Stimulated activated effector memory CD8-positive, alpha-beta T cell treated with anti-CD3 and anti-CD28 coated beads, Interleukin-12 subunit alpha, Interleukin-12 subunit beta, amount 100 ng/mL, for 72 hours (primary cell): ENCODE data around the gene IFI27L1.
"Not testable (repeated sequence)": the region's sequence is repeated elsewhere in the genome, so short reads cannot be mapped to it uniquely, and the experiment has no call there.

Experiments
- ATAC-seq: fragments of 150-1000 bp; cut with Tn5 transposase; 2 replicates; pipeline ENCODE4 v1.10.0; 2021
- DNase-seq, 2 donors: peaks; one replicate each; pipeline ENCODE4 v3.0.0; 2021 to 2022; ENCODE audit warnings: low spot score in 2 of 2
- H3K27ac Mint-ChIP-seq: one replicate; pipeline ENCODE4 v1.8.0; 2022; ENCODE audit warnings: mild to moderate bottlenecking, mixed read lengths
- H3K36me3 Mint-ChIP-seq: one replicate; pipeline ENCODE4 v1.8.0; 2022; ENCODE audit warnings: mild to moderate bottlenecking, mixed read lengths
- H3K4me1 Mint-ChIP-seq: one replicate; pipeline ENCODE4 v1.8.0; 2022; ENCODE audit warnings: mixed read lengths
- H3K4me3 Mint-ChIP-seq: one replicate; pipeline ENCODE4 v1.8.0; 2022; ENCODE audit warnings: mild to moderate bottlenecking, mixed read lengths
- H3K9me3 Mint-ChIP-seq: one replicate; pipeline ENCODE4 v1.8.0; 2022; ENCODE audit warnings: mixed read lengths

The IFI27L1 gene

GRCh38 chr14:94056579-94057308 lies 24.4 kb upstream of the IFI27L1 start:
- peak; percentile 92 for ATAC-seq
- Mint-ChIP-seq H3K4me3 (peak overlapping the region; percentile 24), H3K27ac (peak overlapping the region; percentile 90), H3K9me3 (no peaks in the 10 kb centered on the region), H3K36me3 (peaks cover 100% of the 10 kb centered on the region), H3K4me1 (peaks cover 81% of the 10 kb centered on the region)
- DNase-seq: no peak

GRCh38 chr14:94058128-94058673 lies 22.9 kb upstream of the IFI27L1 start:
- Mint-ChIP-seq H3K27ac (peak overlapping the region; percentile 5), H3K36me3 (peaks cover 100% of the 10 kb centered on the region), H3K4me1 (peaks cover 83% of the 10 kb centered on the region), H3K9me3 (no peaks in the 10 kb centered on the region), H3K4me3 (no peak overlapping the region)
- peak; percentile 17 for ATAC-seq
- DNase-seq: no peak

GRCh38 chr14:94058674-94059138 lies 22.4 kb upstream of the IFI27L1 start:
- H3K9me3 Mint-ChIP-seq: no peaks in the 10 kb centered on the region
- ATAC-seq: no peak
- H3K4me1 Mint-ChIP-seq: peaks cover 86% of the 10 kb centered on the region
- peak overlapping the region; percentile 23 for H3K27ac Mint-ChIP-seq
- H3K36me3 Mint-ChIP-seq: peaks cover 100% of the 10 kb centered on the region
- H3K4me3 Mint-ChIP-seq: no peak overlapping the region
- no peak for DNase-seq

GRCh38 chr14:94059998-94060397 lies 21.1 kb upstream of the IFI27L1 start:
- Mint-ChIP-seq H3K36me3 (peaks cover 100% of the 10 kb centered on the region), H3K4me1 (peaks cover 84% of the 10 kb centered on the region), H3K27ac (peak overlapping the region; percentile 62), H3K9me3 (no peaks in the 10 kb centered on the region), H3K4me3 (no peak overlapping the region)
- DNase-seq: no peak
- no peak for ATAC-seq

- H3K27ac Mint-ChIP-seq: peak overlapping the region; percentile 26
- peak in 1 of 2 donors; percentile 41 for DNase-seq
- H3K9me3 Mint-ChIP-seq: no peaks in the 10 kb centered on the region
- H3K36me3 Mint-ChIP-seq: peaks cover 93% of the 10 kb centered on the region
- no peak overlapping the region for H3K4me3 Mint-ChIP-seq
- H3K4me1 Mint-ChIP-seq: peaks cover 84% of the 10 kb centered on the region
- ATAC-seq: no peak
Observed at GRCh38 chr14:94062344-94062940, 18.7 kb upstream of the IFI27L1 start.

- peaks cover 91% of the 10 kb centered on the region for H3K4me1 Mint-ChIP-seq
- ATAC-seq: no peak
Observed at GRCh38 chr14:94066089-94066676, 14.9 kb upstream of the IFI27L1 start.

GRCh38 chr14:94072076-94072475 lies 9.0 kb upstream of the IFI27L1 start:
- H3K9me3 Mint-ChIP-seq: peaks cover 12% of the 10 kb centered on the region
- H3K4me3 Mint-ChIP-seq: not testable (repeated sequence)

More at GRCh38 chr14:94066089-94066676, 14.9 kb upstream of the IFI27L1 start:
- Mint-ChIP-seq H3K4me3 (no peak overlapping the region), H3K27ac (peak overlapping the region; percentile 8), H3K36me3 (peaks cover 77% of the 10 kb centered on the region), H3K9me3 (peaks cover 6% of the 10 kb centered on the region)
- no peak for DNase-seq

GRCh38 chr14:94074534-94074933 lies 6.6 kb upstream of the IFI27L1 start:
- no peak overlapping the region for H3K4me3 Mint-ChIP-seq
- DNase-seq (no peak), ATAC-seq (no peak)
- no peak overlapping the region for H3K27ac Mint-ChIP-seq
- H3K9me3 Mint-ChIP-seq: peaks cover 5% of the 10 kb centered on the region
- H3K36me3 Mint-ChIP-seq: peaks cover 81% of the 10 kb centered on the region
- peaks cover 55% of the 10 kb centered on the region for H3K4me1 Mint-ChIP-seq

More at GRCh38 chr14:94072076-94072475, 9.0 kb upstream of the IFI27L1 start:
- H3K36me3 Mint-ChIP-seq: peaks cover 75% of the 10 kb centered on the region
- not testable (repeated sequence) for ATAC-seq, DNase-seq, H3K27ac Mint-ChIP-seq
- peaks cover 56% of the 10 kb centered on the region for H3K4me1 Mint-ChIP-seq

GRCh38 chr14:94075008-94075407 lies 6.1 kb upstream of the IFI27L1 start:
- H3K9me3 Mint-ChIP-seq: peaks cover 5% of the 10 kb centered on the region
- ATAC-seq: no peak

GRCh38 chr14:94077111-94077821 lies 3.8 kb upstream of the IFI27L1 start:
- no peak overlapping the region for H3K27ac Mint-ChIP-seq
- H3K9me3 Mint-ChIP-seq: peaks cover 3% of the 10 kb centered on the region
- DNase-seq (peak in 1 of 2 donors; percentile 46), ATAC-seq (no peak)
- H3K4me3 Mint-ChIP-seq: peak overlapping the region; percentile 100
- peaks cover 79% of the 10 kb centered on the region for H3K36me3 Mint-ChIP-seq
- peaks cover 46% of the 10 kb centered on the region for H3K4me1 Mint-ChIP-seq

More at GRCh38 chr14:94075008-94075407, 6.1 kb upstream of the IFI27L1 start:
- no peak for DNase-seq
- H3K36me3 Mint-ChIP-seq: peaks cover 84% of the 10 kb centered on the region
- H3K4me1 Mint-ChIP-seq: peaks cover 54% of the 10 kb centered on the region
- peak overlapping the region; percentile 100 for H3K4me3 Mint-ChIP-seq
- H3K27ac Mint-ChIP-seq: no peak overlapping the region

GRCh38 chr14:94077823-94078222 lies 3.3 kb upstream of the IFI27L1 start:
- H3K4me3 Mint-ChIP-seq: peak overlapping the region; percentile 100
- peaks cover 44% of the 10 kb centered on the region for H3K4me1 Mint-ChIP-seq
- DNase-seq: no peak
- no peak overlapping the region for H3K27ac Mint-ChIP-seq
- no peak for ATAC-seq
- peaks cover 74% of the 10 kb centered on the region for H3K36me3 Mint-ChIP-seq
- peaks cover 3% of the 10 kb centered on the region for H3K9me3 Mint-ChIP-seq

GRCh38 chr14:94079891-94080620 lies 1.1 kb upstream of the IFI27L1 start:
- Mint-ChIP-seq H3K9me3 (peaks cover 3% of the 10 kb centered on the region), H3K4me3 (peak overlapping the region; percentile 100), H3K4me1 (peaks cover 38% of the 10 kb centered on the region), H3K36me3 (peaks cover 60% of the 10 kb centered on the region), H3K27ac (peak overlapping the region; percentile 100)
- DNase-seq (peak in 1 of 2 donors; percentile 49), ATAC-seq (no peak)

- peak; percentile 50 for ATAC-seq
- H3K4me1 Mint-ChIP-seq: peaks cover 44% of the 10 kb centered on the region
- DNase-seq: no peak
- H3K36me3 Mint-ChIP-seq: peaks cover 47% of the 10 kb centered on the region
- peak overlapping the region; percentile 100 for H3K4me3 Mint-ChIP-seq
- H3K9me3 Mint-ChIP-seq: peaks cover 2% of the 10 kb centered on the region
- peak overlapping the region; percentile 100 for H3K27ac Mint-ChIP-seq
Observed at GRCh38 chr14:94081386-94081820, 293 bp downstream of the IFI27L1 start.

- ATAC-seq (no peak), DNase-seq (no peak)
- H3K36me3 Mint-ChIP-seq: no peaks in the 10 kb centered on the region
- peaks cover 2% of the 10 kb centered on the region for H3K9me3 Mint-ChIP-seq
- H3K27ac Mint-ChIP-seq: no peak overlapping the region
- H3K4me3 Mint-ChIP-seq: no peak overlapping the region
- peaks cover 6% of the 10 kb centered on the region for H3K4me1 Mint-ChIP-seq
Observed at GRCh38 chr14:94087891-94088290, 6.8 kb downstream of the IFI27L1 start.
